ENCODE results near the gene WDR7.

DNA sequence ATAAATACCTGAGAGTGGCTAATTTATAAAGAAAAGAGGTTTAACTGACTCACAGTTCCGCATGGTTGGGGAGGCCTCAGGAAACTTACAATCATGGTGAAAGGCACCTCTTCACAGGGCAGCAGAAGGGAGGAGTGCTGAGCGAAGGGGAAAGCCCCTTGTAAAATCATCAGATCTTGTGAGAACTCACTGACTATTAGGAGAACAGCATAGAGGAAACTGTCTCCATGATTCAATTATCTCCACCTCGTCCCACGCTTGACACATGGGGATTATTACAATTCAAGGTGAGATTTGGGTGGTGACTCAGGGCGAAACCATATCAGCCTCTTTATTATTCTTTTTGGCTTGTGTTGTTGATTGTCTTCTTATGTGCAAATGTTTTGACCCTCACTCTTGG, 76.2 kb downstream of the WDR7 start:
- TF ChIP-seq, protein P1, sequence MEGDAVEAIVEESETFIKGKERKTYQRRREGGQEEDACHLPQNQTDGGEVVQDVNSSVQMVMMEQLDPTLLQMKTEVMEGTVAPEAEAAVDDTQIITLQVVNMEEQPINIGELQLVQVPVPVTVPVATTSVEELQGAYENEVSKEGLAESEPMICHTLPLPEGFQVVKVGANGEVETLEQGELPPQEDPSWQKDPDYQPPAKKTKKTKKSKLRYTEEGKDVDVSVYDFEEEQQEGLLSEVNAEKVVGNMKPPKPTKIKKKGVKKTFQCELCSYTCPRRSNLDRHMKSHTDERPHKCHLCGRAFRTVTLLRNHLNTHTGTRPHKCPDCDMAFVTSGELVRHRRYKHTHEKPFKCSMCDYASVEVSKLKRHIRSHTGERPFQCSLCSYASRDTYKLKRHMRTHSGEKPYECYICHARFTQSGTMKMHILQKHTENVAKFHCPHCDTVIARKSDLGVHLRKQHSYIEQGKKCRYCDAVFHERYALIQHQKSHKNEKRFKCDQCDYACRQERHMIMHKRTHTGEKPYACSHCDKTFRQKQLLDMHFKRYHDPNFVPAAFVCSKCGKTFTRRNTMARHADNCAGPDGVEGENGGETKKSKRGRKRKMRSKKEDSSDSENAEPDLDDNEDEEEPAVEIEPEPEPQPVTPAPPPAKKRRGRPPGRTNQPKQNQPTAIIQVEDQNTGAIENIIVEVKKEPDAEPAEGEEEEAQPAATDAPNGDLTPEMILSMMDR (IDR thresholded peaks at IDR 0.05 in 2 of 3, conservative IDR thresholded peaks at IDR 0.05 in 1 of 3; ENCODE audit: control insufficient read depth in 2 of 3, extremely low read depth in 1 of 3, insufficient read depth in 1 of 3, low read depth in 3 of 3, low read length in 3 of 3) = no peak
- no peak for TF ChIP-seq POLR2AphosphoS5 (IDR thresholded peaks at IDR 0.05; ENCODE audit: low read length)
- no peak for TF ChIP-seq FOS (IDR thresholded peaks at IDR 0.05; ENCODE audit: borderline replicate concordance, extremely low read depth, insufficient read length)
- no peak for TF ChIP-seq DPF2 (IDR thresholded peaks at IDR 0.05)
- TF ChIP-seq POLR2A (IDR thresholded peaks at IDR 0.05; ENCODE audit: low read depth, low read length) = no peak
- TF ChIP-seq, protein P2, sequence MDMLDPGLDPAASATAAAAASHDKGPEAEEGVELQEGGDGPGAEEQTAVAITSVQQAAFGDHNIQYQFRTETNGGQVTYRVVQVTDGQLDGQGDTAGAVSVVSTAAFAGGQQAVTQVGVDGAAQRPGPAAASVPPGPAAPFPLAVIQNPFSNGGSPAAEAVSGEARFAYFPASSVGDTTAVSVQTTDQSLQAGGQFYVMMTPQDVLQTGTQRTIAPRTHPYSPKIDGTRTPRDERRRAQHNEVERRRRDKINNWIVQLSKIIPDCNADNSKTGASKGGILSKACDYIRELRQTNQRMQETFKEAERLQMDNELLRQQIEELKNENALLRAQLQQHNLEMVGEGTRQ (IDR thresholded peaks at IDR 0.05; ENCODE audit: borderline replicate concordance, low read depth, low read length) = no peak
- no peak for TF ChIP-seq NFYB (IDR thresholded peaks at IDR 0.05; ENCODE audit: insufficient read depth, low read depth, low read length)
- TF ChIP-seq RCOR1 (conservative IDR thresholded peaks at IDR 0.05; ENCODE audit: low read depth, low read length) = no peak
- TF ChIP-seq, protein P3, sequence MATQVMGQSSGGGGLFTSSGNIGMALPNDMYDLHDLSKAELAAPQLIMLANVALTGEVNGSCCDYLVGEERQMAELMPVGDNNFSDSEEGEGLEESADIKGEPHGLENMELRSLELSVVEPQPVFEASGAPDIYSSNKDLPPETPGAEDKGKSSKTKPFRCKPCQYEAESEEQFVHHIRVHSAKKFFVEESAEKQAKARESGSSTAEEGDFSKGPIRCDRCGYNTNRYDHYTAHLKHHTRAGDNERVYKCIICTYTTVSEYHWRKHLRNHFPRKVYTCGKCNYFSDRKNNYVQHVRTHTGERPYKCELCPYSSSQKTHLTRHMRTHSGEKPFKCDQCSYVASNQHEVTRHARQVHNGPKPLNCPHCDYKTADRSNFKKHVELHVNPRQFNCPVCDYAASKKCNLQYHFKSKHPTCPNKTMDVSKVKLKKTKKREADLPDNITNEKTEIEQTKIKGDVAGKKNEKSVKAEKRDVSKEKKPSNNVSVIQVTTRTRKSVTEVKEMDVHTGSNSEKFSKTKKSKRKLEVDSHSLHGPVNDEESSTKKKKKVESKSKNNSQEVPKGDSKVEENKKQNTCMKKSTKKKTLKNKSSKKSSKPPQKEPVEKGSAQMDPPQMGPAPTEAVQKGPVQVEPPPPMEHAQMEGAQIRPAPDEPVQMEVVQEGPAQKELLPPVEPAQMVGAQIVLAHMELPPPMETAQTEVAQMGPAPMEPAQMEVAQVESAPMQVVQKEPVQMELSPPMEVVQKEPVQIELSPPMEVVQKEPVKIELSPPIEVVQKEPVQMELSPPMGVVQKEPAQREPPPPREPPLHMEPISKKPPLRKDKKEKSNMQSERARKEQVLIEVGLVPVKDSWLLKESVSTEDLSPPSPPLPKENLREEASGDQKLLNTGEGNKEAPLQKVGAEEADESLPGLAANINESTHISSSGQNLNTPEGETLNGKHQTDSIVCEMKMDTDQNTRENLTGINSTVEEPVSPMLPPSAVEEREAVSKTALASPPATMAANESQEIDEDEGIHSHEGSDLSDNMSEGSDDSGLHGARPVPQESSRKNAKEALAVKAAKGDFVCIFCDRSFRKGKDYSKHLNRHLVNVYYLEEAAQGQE (IDR thresholded peaks at IDR 0.05; ENCODE audit: low read depth, low read length) = no peak
- TF ChIP-seq ATF7 (IDR thresholded peaks at IDR 0.05; ENCODE audit: low read depth) = no peak
- TF ChIP-seq CREB1 (IDR thresholded peaks at IDR 0.05; ENCODE audit: low read depth) = no peak
- no peak for TF ChIP-seq MYC (IDR thresholded peaks at IDR 0.05; ENCODE audit: insufficient read depth, insufficient read length, insufficient replicate concordance, low read length, severe bottlenecking)
